ENCODE measurements around the gene MATK.

- TF ChIP-seq CTCF (IDR thresholded peaks at IDR 0.05; ENCODE audit: low read depth, low read length, missing input control), result no peak
- no peak for TF ChIP-seq ATF3 (IDR thresholded peaks at IDR 0.05)
- TF ChIP-seq, protein P1, sequence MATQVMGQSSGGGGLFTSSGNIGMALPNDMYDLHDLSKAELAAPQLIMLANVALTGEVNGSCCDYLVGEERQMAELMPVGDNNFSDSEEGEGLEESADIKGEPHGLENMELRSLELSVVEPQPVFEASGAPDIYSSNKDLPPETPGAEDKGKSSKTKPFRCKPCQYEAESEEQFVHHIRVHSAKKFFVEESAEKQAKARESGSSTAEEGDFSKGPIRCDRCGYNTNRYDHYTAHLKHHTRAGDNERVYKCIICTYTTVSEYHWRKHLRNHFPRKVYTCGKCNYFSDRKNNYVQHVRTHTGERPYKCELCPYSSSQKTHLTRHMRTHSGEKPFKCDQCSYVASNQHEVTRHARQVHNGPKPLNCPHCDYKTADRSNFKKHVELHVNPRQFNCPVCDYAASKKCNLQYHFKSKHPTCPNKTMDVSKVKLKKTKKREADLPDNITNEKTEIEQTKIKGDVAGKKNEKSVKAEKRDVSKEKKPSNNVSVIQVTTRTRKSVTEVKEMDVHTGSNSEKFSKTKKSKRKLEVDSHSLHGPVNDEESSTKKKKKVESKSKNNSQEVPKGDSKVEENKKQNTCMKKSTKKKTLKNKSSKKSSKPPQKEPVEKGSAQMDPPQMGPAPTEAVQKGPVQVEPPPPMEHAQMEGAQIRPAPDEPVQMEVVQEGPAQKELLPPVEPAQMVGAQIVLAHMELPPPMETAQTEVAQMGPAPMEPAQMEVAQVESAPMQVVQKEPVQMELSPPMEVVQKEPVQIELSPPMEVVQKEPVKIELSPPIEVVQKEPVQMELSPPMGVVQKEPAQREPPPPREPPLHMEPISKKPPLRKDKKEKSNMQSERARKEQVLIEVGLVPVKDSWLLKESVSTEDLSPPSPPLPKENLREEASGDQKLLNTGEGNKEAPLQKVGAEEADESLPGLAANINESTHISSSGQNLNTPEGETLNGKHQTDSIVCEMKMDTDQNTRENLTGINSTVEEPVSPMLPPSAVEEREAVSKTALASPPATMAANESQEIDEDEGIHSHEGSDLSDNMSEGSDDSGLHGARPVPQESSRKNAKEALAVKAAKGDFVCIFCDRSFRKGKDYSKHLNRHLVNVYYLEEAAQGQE (IDR thresholded peaks at IDR 0.05), result no peak
- TF ChIP-seq GABPA (IDR thresholded peaks at IDR 0.05 in 1 of 2, conservative IDR thresholded peaks at IDR 0.05 in 1 of 2), result no peak
- TF ChIP-seq, protein P2, sequence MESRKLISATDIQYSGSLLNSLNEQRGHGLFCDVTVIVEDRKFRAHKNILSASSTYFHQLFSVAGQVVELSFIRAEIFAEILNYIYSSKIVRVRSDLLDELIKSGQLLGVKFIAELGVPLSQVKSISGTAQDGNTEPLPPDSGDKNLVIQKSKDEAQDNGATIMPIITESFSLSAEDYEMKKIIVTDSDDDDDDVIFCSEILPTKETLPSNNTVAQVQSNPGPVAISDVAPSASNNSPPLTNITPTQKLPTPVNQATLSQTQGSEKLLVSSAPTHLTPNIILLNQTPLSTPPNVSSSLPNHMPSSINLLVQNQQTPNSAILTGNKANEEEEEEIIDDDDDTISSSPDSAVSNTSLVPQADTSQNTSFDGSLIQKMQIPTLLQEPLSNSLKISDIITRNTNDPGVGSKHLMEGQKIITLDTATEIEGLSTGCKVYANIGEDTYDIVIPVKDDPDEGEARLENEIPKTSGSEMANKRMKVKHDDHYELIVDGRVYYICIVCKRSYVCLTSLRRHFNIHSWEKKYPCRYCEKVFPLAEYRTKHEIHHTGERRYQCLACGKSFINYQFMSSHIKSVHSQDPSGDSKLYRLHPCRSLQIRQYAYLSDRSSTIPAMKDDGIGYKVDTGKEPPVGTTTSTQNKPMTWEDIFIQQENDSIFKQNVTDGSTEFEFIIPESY (IDR thresholded peaks at IDR 0.05), result no peak
- no peak for TF ChIP-seq FOXA1 (IDR thresholded peaks at IDR 0.05)
- TF ChIP-seq, protein P3, sequence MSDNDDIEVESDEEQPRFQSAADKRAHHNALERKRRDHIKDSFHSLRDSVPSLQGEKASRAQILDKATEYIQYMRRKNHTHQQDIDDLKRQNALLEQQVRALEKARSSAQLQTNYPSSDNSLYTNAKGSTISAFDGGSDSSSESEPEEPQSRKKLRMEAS (IDR thresholded peaks at IDR 0.05), result no peak
- no peak for TF ChIP-seq RXRA (IDR thresholded peaks at IDR 0.05)
- TF ChIP-seq TAF1 (conservative IDR thresholded peaks at IDR 0.05), result no peak
- TF ChIP-seq RAD21 (IDR thresholded peaks at IDR 0.05), result no peak
- TF ChIP-seq SP1 (IDR thresholded peaks at IDR 0.05), result no peak
- no peak for TF ChIP-seq YY1 (IDR thresholded peaks at IDR 0.05)
- no peak for TF ChIP-seq HNF4G (IDR thresholded peaks at IDR 0.05)
Measured at GRCh38 chr19:3803114-3803888, 17.1 kb upstream of the MATK start.
